M059J (cell line): Measurements from ENCODE around the gene EGFR. TPM values are rescaled to one million over a fixed set of nuclear protein-coding genes. Genes with fewer than 3 reads are reported as not detected.

Experiments
- DNase-seq: peaks from one replicate; pipeline ENCODE4 v3.0.0-alpha.2; 2012; ENCODE audit warnings: low read depth
- total RNA-seq: library from RNA; depleted of rRNA; stranded (reverse); fragments of >200 nt; shearing (Covaris generic); gene quantifications from 2 replicates; pipeline ENCODE4 v1.2.3, GENCODE V29; 2014

Gene EGFR
- total RNA-seq, 1 experiment from 2014 or later = 51.4 TPM

DNA sequence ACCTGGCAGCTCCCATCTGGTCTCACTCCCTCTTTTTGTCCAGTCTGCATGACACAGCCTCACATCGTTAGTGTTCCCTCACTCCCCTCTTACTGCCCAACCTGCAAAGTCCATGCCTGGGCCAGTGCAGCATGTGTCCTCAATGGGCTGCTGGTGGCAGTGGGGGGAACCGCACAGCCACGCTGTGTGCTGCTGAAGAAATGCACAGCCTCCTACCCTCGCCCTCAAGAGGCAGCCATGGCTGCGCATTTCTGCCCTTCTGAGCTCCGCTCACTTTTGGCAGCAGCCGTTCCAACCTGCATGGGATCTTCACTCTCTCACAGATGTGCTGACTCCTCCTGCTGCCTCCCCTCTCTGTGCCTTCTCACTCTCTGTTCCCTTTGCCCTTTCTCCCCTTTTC lies 103.4 kb downstream of the EGFR start:
- no peak for DNase-seq

DNA sequence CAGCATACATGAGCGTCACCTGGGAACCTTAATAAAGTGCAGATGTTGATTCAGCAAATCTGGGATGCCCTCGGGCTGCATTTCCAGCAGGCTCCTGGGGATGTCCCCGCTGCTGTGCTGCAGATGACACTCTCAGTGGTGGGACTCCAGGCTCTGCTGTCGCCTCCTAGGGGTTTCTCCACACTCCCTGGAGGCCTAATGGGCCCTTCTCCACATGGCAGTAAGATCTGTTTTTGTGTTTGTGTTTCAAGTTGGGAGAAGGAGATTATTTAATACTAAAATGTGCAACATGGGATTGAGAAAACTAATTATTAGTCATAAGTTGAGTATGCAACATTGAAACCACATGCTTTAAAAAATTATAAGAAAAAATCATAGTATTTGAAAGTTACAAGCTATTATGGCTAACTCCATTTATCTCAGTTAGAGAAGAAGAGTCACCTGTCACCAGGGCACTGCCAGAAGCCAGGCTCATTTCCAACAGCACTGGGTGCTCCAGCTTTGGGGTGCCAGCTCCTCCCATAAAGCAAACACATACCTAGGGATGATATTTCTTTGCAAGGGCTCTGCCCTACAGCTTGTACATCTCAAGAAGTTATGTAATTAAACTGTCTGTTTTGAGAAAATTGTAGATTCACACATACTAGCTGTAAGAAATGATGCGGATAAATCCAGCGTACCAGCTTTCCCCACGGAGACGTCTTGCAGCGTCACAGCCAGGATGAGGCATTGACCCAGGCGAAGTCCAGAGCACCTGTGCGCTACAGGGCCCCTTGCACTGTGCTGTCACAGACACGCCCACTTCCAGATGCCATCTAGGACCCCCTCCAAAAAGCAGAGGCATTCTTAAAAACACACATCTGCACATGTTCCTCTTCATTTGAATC lies 106.4 kb downstream of the EGFR start:
- DNase-seq = no peak

- no peak for DNase-seq
These were observed 108.3 kb downstream of the EGFR start for GRCh38 chr7:55127135-55127551.

GRCh38 chr7:55127622-55128081 lies 108.8 kb downstream of the EGFR start:
- no peak for DNase-seq

- no peak for DNase-seq
These were observed 110.0 kb downstream of the EGFR start for GRCh38 chr7:55128693-55129394.

DNA sequence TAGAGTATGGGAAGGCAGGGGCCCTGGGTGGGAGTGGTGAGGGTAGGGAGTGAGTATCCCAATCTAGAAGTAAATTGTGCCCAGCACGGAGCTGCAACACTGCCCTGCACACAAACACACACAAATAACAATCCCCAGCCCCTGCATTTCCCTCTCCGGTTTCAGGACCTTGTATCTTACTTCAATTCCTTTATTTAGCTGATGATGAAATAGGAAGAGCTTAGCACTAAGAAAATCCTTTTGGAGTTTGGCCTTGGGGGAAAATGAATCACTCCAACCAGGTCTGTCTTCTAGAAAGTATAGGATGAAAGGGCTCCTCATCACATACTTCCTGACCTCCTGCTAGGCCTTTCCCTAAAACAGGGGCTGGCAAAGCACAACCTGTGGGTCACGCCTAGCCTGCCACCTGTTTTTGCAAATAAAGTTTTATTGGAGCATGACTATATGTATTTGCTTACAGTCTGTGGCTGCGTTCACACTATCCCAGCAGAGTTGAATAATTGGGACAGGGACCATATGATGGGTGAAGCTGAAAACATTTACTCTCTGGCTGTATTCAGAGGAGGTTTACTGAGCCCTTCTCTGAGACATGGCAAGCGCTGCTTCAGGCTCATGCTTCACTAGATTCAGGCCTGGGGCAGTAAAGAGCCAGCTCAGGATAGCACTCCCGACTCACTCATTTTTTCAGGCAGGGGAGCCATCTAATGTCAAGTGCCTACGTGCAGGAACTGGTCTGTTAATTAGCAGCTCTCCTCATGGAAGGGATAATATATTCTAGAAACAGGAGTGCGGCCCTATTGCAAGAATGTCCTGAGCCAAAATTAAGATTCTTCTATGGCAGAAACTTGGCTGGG lies 111.0 kb downstream of the EGFR start:
- DNase-seq = peak; percentile 89

- peak; percentile 83 for DNase-seq
These were observed 111.8 kb downstream of the EGFR start for GRCh38 chr7:55130395-55131141.

- no peak for DNase-seq
These were observed 112.5 kb downstream of the EGFR start for GRCh38 chr7:55131142-55131929.

DNA sequence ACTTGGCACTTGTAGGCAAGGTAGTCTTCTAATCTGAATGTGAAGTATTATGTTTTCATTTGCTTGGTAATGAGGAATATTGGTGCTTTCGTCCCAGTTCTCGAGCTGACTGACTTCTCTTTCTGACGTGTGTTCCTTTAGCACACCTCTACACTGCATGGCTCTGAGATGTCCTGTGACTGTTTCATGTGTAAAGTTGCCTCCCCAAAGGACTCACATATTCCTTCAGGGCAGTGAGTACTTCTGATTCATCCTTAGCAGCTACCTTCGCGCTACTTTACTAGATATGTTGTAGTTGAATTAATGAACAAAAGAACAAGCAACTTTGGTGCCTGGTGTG lies 113.7 kb downstream of the EGFR start:
- DNase-seq = no peak

- DNase-seq = peak; percentile 100
These were observed 114.2 kb downstream of the EGFR start for GRCh38 chr7:55132890-55133551.

- peak; percentile 99 for DNase-seq
These were observed 115.0 kb downstream of the EGFR start for GRCh38 chr7:55133630-55134358.

- DNase-seq = no peak
These were observed 115.5 kb downstream of the EGFR start for GRCh38 chr7:55134359-55134725.

DNA sequence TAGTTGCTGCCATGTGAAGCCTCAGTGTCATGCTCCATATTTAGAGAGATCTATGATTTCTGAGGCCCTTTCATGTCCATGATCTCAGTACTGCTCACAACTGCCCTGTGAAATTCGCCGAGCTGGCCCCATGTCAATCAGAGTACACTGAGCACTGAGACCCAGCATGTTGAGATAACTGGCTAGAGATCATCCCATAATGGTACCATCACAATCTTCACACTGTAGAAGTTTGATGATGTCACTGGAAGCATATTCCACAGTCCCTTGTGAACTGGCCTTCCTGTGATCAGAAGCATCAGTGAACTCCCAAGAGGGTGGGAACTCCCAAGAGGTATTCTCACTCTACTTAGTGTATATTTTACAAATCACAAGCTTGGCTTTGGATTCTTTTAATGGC lies 116.0 kb downstream of the EGFR start:
- DNase-seq = no peak

GRCh38 chr7:55135462-55135861 lies 116.6 kb downstream of the EGFR start:
- DNase-seq = no peak

GRCh38 chr7:55138663-55139062 lies 119.8 kb downstream of the EGFR start:
- no peak for DNase-seq

GRCh38 chr7:55140221-55140940 lies 121.6 kb downstream of the EGFR start:
- no peak for DNase-seq

- DNase-seq = no peak
These were observed 122.1 kb downstream of the EGFR start for GRCh38 chr7:55140941-55141278.

DNA sequence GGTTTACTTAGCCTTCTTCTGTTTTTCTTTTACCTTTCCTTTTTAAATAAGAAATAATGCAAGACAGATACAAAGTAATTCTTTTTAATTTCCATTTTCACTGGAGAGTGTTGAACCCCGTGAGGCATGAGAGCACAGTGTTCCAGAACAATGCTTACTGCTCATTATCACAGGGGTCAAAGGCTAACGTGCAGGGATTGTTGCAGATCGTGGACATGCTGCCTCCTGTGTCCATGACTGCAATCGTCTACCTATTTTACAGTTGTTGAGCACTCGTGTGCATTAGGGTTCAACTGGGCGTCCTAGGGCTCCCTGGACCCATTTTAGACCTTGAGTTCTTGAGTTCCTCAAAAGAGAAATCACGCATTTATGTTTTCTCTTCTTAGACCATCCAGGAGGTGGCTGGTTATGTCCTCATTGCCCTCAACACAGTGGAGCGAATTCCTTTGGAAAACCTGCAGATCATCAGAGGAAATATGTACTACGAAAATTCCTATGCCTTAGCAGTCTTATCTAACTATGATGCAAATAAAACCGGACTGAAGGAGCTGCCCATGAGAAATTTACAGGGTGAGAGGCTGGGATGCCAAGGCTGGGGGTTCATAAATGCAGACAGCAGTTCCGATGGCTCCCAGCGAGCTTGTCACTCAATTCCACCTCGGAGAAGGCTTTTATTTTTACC lies 124.2 kb downstream of the EGFR start:
- no peak for DNase-seq
